Activated CD4-positive, alpha-beta T cell treated with anti-CD3 and anti-CD28 coated beads, Interleukin-2, amount 10 ng/mL, durations not matched to agents 7 days and 5 days (primary cell): ENCODE measurements around the gene SLC7A8. TPM values are rescaled to one million over a fixed set of nuclear protein-coding genes. Genes with fewer than 3 reads are reported as not detected.
A peak's percentile ranks its signal among the peaks of the same experiment; 100 is the strongest.

ENCODE experiments used
- CTCF ChIA-PET: fragments of 350-600 bp; sonication (Branson Sonifier 250); formaldehyde crosslinking; loops from one replicate; lab custom pipeline; 2021; ENCODE audit warnings: antibody characterized with exemption; lab: Charles Lee
- POLR2A ChIA-PET: fragments of 350-600 bp; sonication (Branson Sonifier 250); formaldehyde crosslinking; loops from one replicate; lab custom pipeline; 2021; ENCODE audit warnings: antibody characterized with exemption; lab: Charles Lee
- DNase-seq: peaks from one replicate; pipeline ENCODE4 v3.0.0-alpha.2; 2020
- H3K27ac Mint-ChIP-seq: one replicate; pipeline ENCODE4 v1.8.0; 2021; ENCODE audit warnings: mild to moderate bottlenecking, moderate library complexity, mixed read lengths
- H3K27me3 Mint-ChIP-seq: one replicate; pipeline ENCODE4 v1.8.0; 2021; ENCODE audit warnings: mixed read lengths
- H3K36me3 Mint-ChIP-seq: one replicate; pipeline ENCODE4 v1.8.0; 2021; ENCODE audit warnings: low read depth, mixed read lengths
- H3K4me1 Mint-ChIP-seq: one replicate; pipeline ENCODE4 v1.8.0; 2021; ENCODE audit warnings: mixed read lengths
- H3K4me3 Mint-ChIP-seq: one replicate; pipeline ENCODE4 v1.8.0; 2021; ENCODE audit warnings: mild to moderate bottlenecking, moderate library complexity, mixed read lengths
- H3K9me3 Mint-ChIP-seq: one replicate; pipeline ENCODE4 v1.8.0; 2021; ENCODE audit warnings: mixed read lengths
- total RNA-seq, 2 experiments: library from RNA; stranded (reverse); gene quantifications; one replicate each; pipeline ENCODE4 v1.2.3, GENCODE V29; 2021

SLC7A8 gene
- total RNA-seq, 2 experiments from 2014 or later: 0.27 to 0.64 TPM

GRCh38 chr14:23147676-23148075, 35.8 kb downstream of the SLC7A8 start:
- peaks cover 13% of the 10 kb centered on the region for H3K27me3 Mint-ChIP-seq
- POLR2A ChIA-PET: no interaction called here
- CTCF ChIA-PET: no interaction called here
- DNase-seq: no peak
- H3K36me3 Mint-ChIP-seq: no peaks in the 10 kb centered on the region
- no peak overlapping the region for H3K27ac Mint-ChIP-seq
- no peaks in the 10 kb centered on the region for H3K9me3 Mint-ChIP-seq
- no peaks in the 10 kb centered on the region for H3K4me1 Mint-ChIP-seq
- H3K4me3 Mint-ChIP-seq: no peak overlapping the region

- DNase-seq: no peak
- no peaks in the 10 kb centered on the region for H3K36me3 Mint-ChIP-seq
- no peaks in the 10 kb centered on the region for H3K4me1 Mint-ChIP-seq
- no peak overlapping the region for H3K27ac Mint-ChIP-seq
- POLR2A ChIA-PET: no interaction called here
- no peak overlapping the region for H3K4me3 Mint-ChIP-seq
- H3K27me3 Mint-ChIP-seq: peaks cover 13% of the 10 kb centered on the region
- CTCF ChIA-PET: no interaction called here
- no peaks in the 10 kb centered on the region for H3K9me3 Mint-ChIP-seq
These were observed 36.5 kb downstream of the SLC7A8 start for GRCh38 chr14:23146980-23147379.

GRCh38 chr14:23146351-23146910, 37.0 kb downstream of the SLC7A8 start:
- no peak overlapping the region for H3K4me3 Mint-ChIP-seq
- no peak for DNase-seq
- POLR2A ChIA-PET: interaction anchor here (0.6 kb wide), 1 partner anchor 142 kb away, joined by 3 read pairs; no protein-coding TSS in a partner anchor
- CTCF ChIA-PET: no interaction called here
- no peak overlapping the region for H3K27ac Mint-ChIP-seq
- H3K27me3 Mint-ChIP-seq: peaks cover 14% of the 10 kb centered on the region
- H3K36me3 Mint-ChIP-seq: no peaks in the 10 kb centered on the region
- H3K4me1 Mint-ChIP-seq: no peaks in the 10 kb centered on the region
- H3K9me3 Mint-ChIP-seq: no peaks in the 10 kb centered on the region

- Mint-ChIP-seq H3K36me3 (no peaks in the 10 kb centered on the region), H3K27ac (no peak overlapping the region), H3K4me1 (no peaks in the 10 kb centered on the region), H3K9me3 (no peaks in the 10 kb centered on the region), H3K27me3 (peaks cover 14% of the 10 kb centered on the region), H3K4me3 (no peak overlapping the region)
- ChIA-PET POLR2A (interaction anchor here (0.6 kb wide), 1 partner anchor 142 kb away, joined by 3 read pairs; no protein-coding TSS in a partner anchor), CTCF (interaction anchor here (0.6 kb wide), 1 partner anchor 1761 kb away, joined by 4 read pairs; no protein-coding TSS in a partner anchor)
- DNase-seq: no peak
These were observed 37.6 kb downstream of the SLC7A8 start for GRCh38 chr14:23145794-23146350.

GRCh38 chr14:23143911-23144310, 39.5 kb downstream of the SLC7A8 start:
- ChIA-PET CTCF (interaction anchor here (1.3 kb wide), 1 partner anchor 43 kb away, joined by 5 read pairs; no protein-coding TSS in a partner anchor), POLR2A (no interaction called here)
- H3K9me3 Mint-ChIP-seq: no peaks in the 10 kb centered on the region
- H3K4me3 Mint-ChIP-seq: no peak overlapping the region
- H3K27ac Mint-ChIP-seq: no peak overlapping the region
- no peak for DNase-seq
- H3K27me3 Mint-ChIP-seq: peaks cover 10% of the 10 kb centered on the region
- H3K36me3 Mint-ChIP-seq: no peaks in the 10 kb centered on the region
- no peaks in the 10 kb centered on the region for H3K4me1 Mint-ChIP-seq

- no peaks in the 10 kb centered on the region for H3K9me3 Mint-ChIP-seq
- ChIA-PET POLR2A (no interaction called here), CTCF (interaction anchor here (1.3 to 1.5 kb wide), 2 partner anchors 9 to 44 kb away, joined by 3 to 5 read pairs; no protein-coding TSS in a partner anchor)
- H3K4me3 Mint-ChIP-seq: no peak overlapping the region
- H3K36me3 Mint-ChIP-seq: no peaks in the 10 kb centered on the region
- peaks cover 10% of the 10 kb centered on the region for H3K27me3 Mint-ChIP-seq
- no peak for DNase-seq
- no peak overlapping the region for H3K27ac Mint-ChIP-seq
- H3K4me1 Mint-ChIP-seq: no peaks in the 10 kb centered on the region
These were observed 40.6 kb downstream of the SLC7A8 start for GRCh38 chr14:23142826-23143225.

- no peak overlapping the region for H3K4me3 Mint-ChIP-seq
- H3K9me3 Mint-ChIP-seq: no peaks in the 10 kb centered on the region
- H3K27me3 Mint-ChIP-seq: peaks cover 10% of the 10 kb centered on the region
- no peak overlapping the region for H3K27ac Mint-ChIP-seq
- ChIA-PET CTCF (interaction anchor here (1.5 kb wide), 1 partner anchor 10 kb away, joined by 3 read pairs; no protein-coding TSS in a partner anchor), POLR2A (no interaction called here)
- H3K4me1 Mint-ChIP-seq: no peaks in the 10 kb centered on the region
- DNase-seq: no peak
- no peaks in the 10 kb centered on the region for H3K36me3 Mint-ChIP-seq
These were observed 41.6 kb downstream of the SLC7A8 start for GRCh38 chr14:23141706-23142444.

GRCh38 chr14:23140371-23140770, 43.1 kb downstream of the SLC7A8 start:
- no peaks in the 10 kb centered on the region for H3K9me3 Mint-ChIP-seq
- ChIA-PET POLR2A (no interaction called here), CTCF (interaction anchor here (0.6 kb wide), 1 partner anchor 119 kb away, joined by 3 read pairs; no protein-coding TSS in a partner anchor)
- no peak for DNase-seq
- peaks cover 8% of the 10 kb centered on the region for H3K27me3 Mint-ChIP-seq
- no peaks in the 10 kb centered on the region for H3K4me1 Mint-ChIP-seq
- H3K36me3 Mint-ChIP-seq: no peaks in the 10 kb centered on the region
- no peak overlapping the region for H3K27ac Mint-ChIP-seq
- H3K4me3 Mint-ChIP-seq: no peak overlapping the region

- no peaks in the 10 kb centered on the region for H3K9me3 Mint-ChIP-seq
- H3K27me3 Mint-ChIP-seq: peaks cover 8% of the 10 kb centered on the region
- ChIA-PET POLR2A (no interaction called here), CTCF (interaction anchor here (0.6 to 3.0 kb wide), 2 partner anchors 19 to 119 kb away, joined by 3 to 11 read pairs; no protein-coding TSS in a partner anchor)
- H3K27ac Mint-ChIP-seq: no peak overlapping the region
- DNase-seq: no peak
- H3K4me1 Mint-ChIP-seq: no peaks in the 10 kb centered on the region
- H3K36me3 Mint-ChIP-seq: no peaks in the 10 kb centered on the region
- H3K4me3 Mint-ChIP-seq: no peak overlapping the region
These were observed 43.6 kb downstream of the SLC7A8 start for GRCh38 chr14:23139874-23140273.

- CTCF ChIA-PET: interaction anchor here (3.0 kb wide), 1 partner anchor 17 kb away, joined by 11 read pairs; no protein-coding TSS in a partner anchor
- Mint-ChIP-seq H3K9me3 (no peaks in the 10 kb centered on the region), H3K36me3 (no peaks in the 10 kb centered on the region), H3K4me3 (no peak overlapping the region), H3K27ac (peak overlapping the region; percentile 69), H3K27me3 (peaks cover 2% of the 10 kb centered on the region), H3K4me1 (no peaks in the 10 kb centered on the region)
- POLR2A ChIA-PET: no interaction called here
- DNase-seq: no peak
These were observed 45.5 kb downstream of the SLC7A8 start for GRCh38 chr14:23137813-23138535.

GRCh38 chr14:23137192-23137812, 46.2 kb downstream of the SLC7A8 start:
- ChIA-PET POLR2A (no interaction called here), CTCF (interaction anchor here (3.0 kb wide), 1 partner anchor 16 kb away, joined by 11 read pairs; no protein-coding TSS in a partner anchor)
- Mint-ChIP-seq H3K9me3 (no peaks in the 10 kb centered on the region), H3K4me3 (no peak overlapping the region), H3K36me3 (no peaks in the 10 kb centered on the region), H3K27me3 (peaks cover 2% of the 10 kb centered on the region), H3K4me1 (no peaks in the 10 kb centered on the region), H3K27ac (peak overlapping the region; percentile 69)
- no peak for DNase-seq

- Mint-ChIP-seq H3K27ac (no peak overlapping the region), H3K27me3 (peaks cover under 1% of the 10 kb centered on the region), H3K9me3 (no peaks in the 10 kb centered on the region), H3K4me1 (no peaks in the 10 kb centered on the region), H3K4me3 (no peak overlapping the region), H3K36me3 (no peaks in the 10 kb centered on the region)
- POLR2A ChIA-PET: no interaction called here
- no peak for DNase-seq
- CTCF ChIA-PET: interaction anchor here (1.2 to 3.0 kb wide), 2 partner anchors 15 to 16 kb away, joined by 4 to 11 read pairs; no protein-coding TSS in a partner anchor
These were observed 46.8 kb downstream of the SLC7A8 start for GRCh38 chr14:23136566-23137133.
